Activated CD8-positive, alpha-beta memory T cell treated with anti-CD3 and anti-CD28 coated beads, Interleukin-2, amount 10 ng/mL, durations not matched to agents 7 days and 5 days (primary cell): ENCODE data around the gene IGF2R. TPM values are rescaled to one million over a fixed set of nuclear protein-coding genes. Genes with fewer than 3 reads are reported as not detected.

Experiments
- ATAC-seq: fragments of 150-1000 bp; cut with Tn5 transposase; one replicate; pipeline ENCODE4 v1.10.0; 2021; ENCODE audit warnings: moderate library complexity
- CTCF ChIA-PET: fragments of 350-600 bp; sonication (Branson Sonifier 250); formaldehyde crosslinking; loops from one replicate; lab custom pipeline; 2021; ENCODE audit warnings: antibody characterized with exemption; lab: Charles Lee
- DNase-seq: peaks from one replicate; pipeline ENCODE4 v3.0.0-alpha.2; 2020
- H3K27ac Mint-ChIP-seq: one replicate; pipeline ENCODE4 v1.8.0; 2021; ENCODE audit warnings: mild to moderate bottlenecking, mixed read lengths
- H3K27me3 Mint-ChIP-seq: one replicate; pipeline ENCODE4 v1.8.0; 2021; ENCODE audit warnings: mixed read lengths
- H3K36me3 Mint-ChIP-seq: one replicate; pipeline ENCODE4 v1.8.0; 2021; ENCODE audit warnings: mild to moderate bottlenecking, mixed read lengths
- H3K4me1 Mint-ChIP-seq: one replicate; pipeline ENCODE4 v1.8.0; 2021; ENCODE audit warnings: mixed read lengths
- H3K4me3 Mint-ChIP-seq: one replicate; pipeline ENCODE4 v1.8.0; 2021; ENCODE audit warnings: mild to moderate bottlenecking, moderate library complexity, mixed read lengths
- H3K9me3 Mint-ChIP-seq: one replicate; pipeline ENCODE4 v1.8.0; 2022; ENCODE audit warnings: low read depth, mixed read lengths
- total RNA-seq, 2 experiments: library from RNA; stranded (reverse); gene quantifications; one replicate each; pipeline ENCODE4 v1.2.3, GENCODE V29; 2021

The IGF2R gene
- total RNA-seq, 2 experiments from 2014 or later: 74.5 to 83.1 TPM

GRCh38 chr6:160041608-160042007 is 72.7 kb downstream of the IGF2R start:
- no peak for ATAC-seq
- H3K9me3 Mint-ChIP-seq: no peaks in the 10 kb centered on the region

DNA sequence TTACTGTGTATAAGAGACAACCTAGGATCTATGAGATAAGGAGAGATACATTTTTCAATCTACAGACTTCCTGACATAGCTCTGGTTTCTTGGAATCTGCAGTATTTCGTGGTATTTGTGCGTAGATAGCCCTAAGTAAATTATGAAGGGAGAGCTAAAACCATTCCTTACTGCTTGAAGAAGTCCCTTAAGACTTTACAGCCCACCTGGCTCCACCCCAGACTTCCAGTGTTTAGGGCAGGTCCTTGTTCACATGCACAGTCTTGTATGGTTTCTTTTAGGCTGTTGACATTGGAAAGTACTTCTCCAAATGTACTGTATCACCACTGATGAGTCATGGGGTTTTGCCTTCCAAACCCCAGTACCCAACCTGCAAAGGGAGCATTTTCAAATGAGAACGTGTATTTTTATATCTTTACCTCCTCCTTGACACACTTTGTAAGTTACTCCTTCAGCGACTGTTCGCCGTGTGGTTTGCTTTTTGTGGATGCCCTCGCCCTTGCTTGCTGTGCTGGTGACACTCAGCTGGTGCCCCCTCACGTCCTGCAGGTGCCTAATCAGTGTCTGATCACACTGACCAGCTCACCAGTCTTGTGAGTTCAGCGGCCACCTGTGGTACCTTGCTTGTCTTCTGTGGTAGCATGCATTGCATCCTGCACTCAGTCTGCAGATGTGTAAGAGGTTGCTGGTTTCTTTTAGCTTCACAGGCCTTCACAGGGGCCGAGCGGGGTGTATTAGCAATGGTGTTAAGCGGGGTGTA is 73.3 kb downstream of the IGF2R start:
- ATAC-seq: no peak
- H3K27ac Mint-ChIP-seq: peak overlapping the region; percentile 35
- peaks cover 55% of the 10 kb centered on the region for H3K36me3 Mint-ChIP-seq
- CTCF ChIA-PET: no interaction called here
- H3K4me3 Mint-ChIP-seq: no peak overlapping the region
- DNase-seq: no peak
- no peaks in the 10 kb centered on the region for H3K27me3 Mint-ChIP-seq
- H3K9me3 Mint-ChIP-seq: no peaks in the 10 kb centered on the region
- peaks cover 17% of the 10 kb centered on the region for H3K4me1 Mint-ChIP-seq

More at GRCh38 chr6:160041608-160042007, 72.7 kb downstream of the IGF2R start:
- Mint-ChIP-seq H3K27ac (peak overlapping the region; percentile 35), H3K27me3 (no peaks in the 10 kb centered on the region), H3K4me1 (peaks cover 17% of the 10 kb centered on the region), H3K4me3 (no peak overlapping the region), H3K36me3 (peaks cover 51% of the 10 kb centered on the region)
- no peak for DNase-seq
- CTCF ChIA-PET: no interaction called here

GRCh38 chr6:160042788-160043301 is 74.0 kb downstream of the IGF2R start:
- Mint-ChIP-seq H3K36me3 (peaks cover 58% of the 10 kb centered on the region), H3K9me3 (no peaks in the 10 kb centered on the region), H3K4me1 (peaks cover 17% of the 10 kb centered on the region), H3K27ac (no peak overlapping the region), H3K4me3 (no peak overlapping the region), H3K27me3 (no peaks in the 10 kb centered on the region)
- ATAC-seq (no peak), DNase-seq (no peak)
- CTCF ChIA-PET: no interaction called here

DNA sequence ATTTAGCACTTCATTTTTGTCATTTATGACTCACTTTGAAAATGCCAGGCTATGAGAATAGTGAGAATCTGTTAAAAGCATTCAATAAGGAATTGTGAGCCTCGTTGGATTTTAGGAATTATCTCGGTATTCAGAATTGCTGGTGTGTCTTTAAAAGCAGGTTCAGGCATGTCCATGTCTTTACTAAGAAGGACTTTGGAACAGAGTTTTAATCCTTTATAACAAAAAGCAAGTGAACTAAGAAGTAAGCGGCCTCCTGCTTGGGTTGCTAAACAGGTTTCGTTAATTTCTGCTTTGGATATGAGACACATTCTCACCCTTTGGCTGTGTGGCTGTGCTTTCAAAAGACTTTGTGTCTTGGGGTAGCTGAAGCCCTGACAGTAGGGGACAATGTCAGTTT is 74.9 kb downstream of the IGF2R start:
- CTCF ChIA-PET: interaction anchor here (0.9 kb wide), 1 partner anchor 412 kb away, joined by 3 read pairs; no protein-coding TSS in a partner anchor
- no peaks in the 10 kb centered on the region for H3K9me3 Mint-ChIP-seq
- H3K4me3 Mint-ChIP-seq: no peak overlapping the region
- no peak for DNase-seq
- no peaks in the 10 kb centered on the region for H3K27me3 Mint-ChIP-seq
- peak overlapping the region; percentile 15 for H3K27ac Mint-ChIP-seq
- peaks cover 66% of the 10 kb centered on the region for H3K36me3 Mint-ChIP-seq
- no peak for ATAC-seq
- H3K4me1 Mint-ChIP-seq: peaks cover 10% of the 10 kb centered on the region

DNA sequence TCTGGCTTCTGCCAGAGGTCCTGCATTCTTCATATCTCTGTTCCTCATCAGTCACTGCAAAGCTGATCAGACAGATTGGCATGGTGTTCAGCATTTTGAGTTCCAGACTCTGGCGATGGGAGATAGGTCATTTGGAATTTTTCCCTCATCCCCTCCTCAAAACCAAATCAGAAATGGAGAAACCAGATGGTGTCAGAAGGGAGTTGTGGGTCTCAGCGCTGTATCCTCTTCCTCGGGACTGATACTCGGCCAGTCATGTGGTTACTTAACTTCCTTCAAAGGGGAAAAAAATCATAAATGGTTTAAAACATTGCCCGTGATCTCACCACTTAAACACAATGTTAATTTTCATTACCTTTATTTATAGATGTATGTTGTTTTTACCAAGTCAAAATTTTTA is 75.8 kb downstream of the IGF2R start:
- no peak overlapping the region for H3K27ac Mint-ChIP-seq

GRCh38 chr6:160048471-160048870 is 79.6 kb downstream of the IGF2R start:
- H3K27me3 Mint-ChIP-seq: no peaks in the 10 kb centered on the region
- H3K4me3 Mint-ChIP-seq: no peak overlapping the region
- no peak for DNase-seq
- H3K9me3 Mint-ChIP-seq: no peaks in the 10 kb centered on the region
- peaks cover 82% of the 10 kb centered on the region for H3K36me3 Mint-ChIP-seq
- ATAC-seq: no peak
- H3K27ac Mint-ChIP-seq: no peak overlapping the region
- peaks cover 13% of the 10 kb centered on the region for H3K4me1 Mint-ChIP-seq
- CTCF ChIA-PET: no interaction called here

More for the DNA sequence above, 75.8 kb downstream of the IGF2R start:
- Mint-ChIP-seq H3K4me1 (peaks cover 10% of the 10 kb centered on the region), H3K27me3 (no peaks in the 10 kb centered on the region), H3K4me3 (no peak overlapping the region), H3K36me3 (peaks cover 73% of the 10 kb centered on the region), H3K9me3 (no peaks in the 10 kb centered on the region)
- CTCF ChIA-PET: no interaction called here
- DNase-seq: no peak
- no peak for ATAC-seq

DNA sequence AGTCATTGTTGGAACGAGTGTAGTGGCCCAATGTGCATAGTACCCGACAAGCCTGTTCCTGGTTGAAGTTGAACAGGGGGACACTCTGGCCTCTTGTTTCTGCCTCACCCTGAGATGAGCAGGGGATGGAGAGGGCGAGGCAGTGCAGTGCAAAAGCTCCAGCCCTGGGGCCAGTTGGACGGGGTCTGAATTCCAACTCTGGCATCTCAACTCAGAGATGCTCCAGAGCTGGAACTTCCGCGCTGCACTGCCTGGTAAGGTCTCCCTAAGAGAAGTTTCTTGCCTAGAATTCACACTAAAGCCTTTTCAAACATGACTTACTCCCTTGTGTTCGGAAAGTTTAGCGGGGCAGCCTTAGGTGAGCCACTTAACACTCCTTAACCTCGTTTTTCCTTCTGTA is 80.5 kb downstream of the IGF2R start:
- ATAC-seq (no peak), DNase-seq (no peak)
- CTCF ChIA-PET: no interaction called here

GRCh38 chr6:160050022-160050421 is 81.1 kb downstream of the IGF2R start:
- no peaks in the 10 kb centered on the region for H3K9me3 Mint-ChIP-seq
- H3K27ac Mint-ChIP-seq: no peak overlapping the region
- H3K36me3 Mint-ChIP-seq: peaks cover 70% of the 10 kb centered on the region
- peaks cover 13% of the 10 kb centered on the region for H3K4me1 Mint-ChIP-seq
- no peak for DNase-seq
- no peaks in the 10 kb centered on the region for H3K27me3 Mint-ChIP-seq
- ATAC-seq: no peak
- CTCF ChIA-PET: no interaction called here
- H3K4me3 Mint-ChIP-seq: no peak overlapping the region

More for the DNA sequence above, 80.5 kb downstream of the IGF2R start:
- H3K9me3 Mint-ChIP-seq: no peaks in the 10 kb centered on the region
- H3K4me1 Mint-ChIP-seq: peaks cover 13% of the 10 kb centered on the region
- no peak overlapping the region for H3K27ac Mint-ChIP-seq
- peaks cover 75% of the 10 kb centered on the region for H3K36me3 Mint-ChIP-seq
- H3K27me3 Mint-ChIP-seq: no peaks in the 10 kb centered on the region
- no peak overlapping the region for H3K4me3 Mint-ChIP-seq

DNA sequence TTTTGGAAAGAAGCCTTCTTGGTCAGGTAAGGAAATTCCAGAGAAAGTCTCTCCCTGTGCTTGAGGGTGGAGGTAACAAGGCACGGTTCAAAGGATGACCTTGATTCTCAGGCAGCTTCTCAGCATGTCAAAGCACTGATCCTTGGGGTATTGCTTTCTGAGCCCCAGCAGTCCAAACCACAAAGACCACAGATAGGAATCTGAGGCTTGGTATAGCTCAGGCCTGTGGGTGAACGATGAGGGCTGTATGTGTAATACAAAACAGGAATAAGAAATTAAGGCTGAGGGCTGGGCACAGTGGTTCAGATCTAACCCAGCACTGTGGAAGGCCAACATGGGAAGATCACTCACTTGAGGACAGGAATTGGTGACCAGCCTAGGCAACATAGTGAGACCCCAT is 82.5 kb downstream of the IGF2R start:
- peak overlapping the region; percentile 28 for H3K27ac Mint-ChIP-seq
- H3K9me3 Mint-ChIP-seq: no peaks in the 10 kb centered on the region
- DNase-seq (peak; percentile 50), ATAC-seq (peak; percentile 61)
- H3K27me3 Mint-ChIP-seq: no peaks in the 10 kb centered on the region
- CTCF ChIA-PET: no interaction called here
- peaks cover 66% of the 10 kb centered on the region for H3K36me3 Mint-ChIP-seq
- H3K4me1 Mint-ChIP-seq: peaks cover 18% of the 10 kb centered on the region
- no peak overlapping the region for H3K4me3 Mint-ChIP-seq

- Mint-ChIP-seq H3K27me3 (no peaks in the 10 kb centered on the region), H3K27ac (no peak overlapping the region), H3K4me3 (no peak overlapping the region), H3K4me1 (peaks cover 28% of the 10 kb centered on the region), H3K9me3 (no peaks in the 10 kb centered on the region), H3K36me3 (peaks cover 54% of the 10 kb centered on the region)
- CTCF ChIA-PET: no interaction called here
- DNase-seq (no peak), ATAC-seq (no peak)
These were observed 85.4 kb downstream of the IGF2R start for GRCh38 chr6:160054271-160054670.

DNA sequence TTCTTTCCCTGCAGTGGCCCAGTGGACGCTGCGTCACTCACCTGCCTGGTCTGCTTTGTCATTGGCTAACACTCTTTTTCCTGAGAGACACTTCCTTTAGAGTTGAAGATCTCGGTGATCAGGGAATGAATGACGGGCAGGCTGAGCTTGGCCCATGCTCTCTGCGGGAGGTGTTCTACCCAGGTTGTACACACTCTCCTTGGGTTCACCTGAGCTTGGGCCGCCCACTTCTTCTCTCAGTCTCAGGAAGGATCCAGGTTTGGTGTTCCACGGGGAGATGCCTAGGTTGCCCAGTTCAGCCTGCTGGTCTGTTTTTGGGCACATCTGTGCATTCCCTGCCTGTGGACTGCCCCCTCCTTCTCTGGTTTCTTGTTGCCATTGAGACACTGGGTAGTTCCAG is 86.0 kb downstream of the IGF2R start:
- CTCF ChIA-PET: no interaction called here
- H3K4me1 Mint-ChIP-seq: peaks cover 28% of the 10 kb centered on the region
- no peaks in the 10 kb centered on the region for H3K9me3 Mint-ChIP-seq
- no peaks in the 10 kb centered on the region for H3K27me3 Mint-ChIP-seq
- H3K4me3 Mint-ChIP-seq: no peak overlapping the region
- H3K36me3 Mint-ChIP-seq: peaks cover 52% of the 10 kb centered on the region
- no peak overlapping the region for H3K27ac Mint-ChIP-seq
- DNase-seq (no peak), ATAC-seq (no peak)

- H3K36me3 Mint-ChIP-seq: peaks cover 49% of the 10 kb centered on the region
These were observed 86.5 kb downstream of the IGF2R start for GRCh38 chr6:160055378-160055777.

GRCh38 chr6:160055813-160056212 is 86.9 kb downstream of the IGF2R start:
- H3K27ac Mint-ChIP-seq: no peak overlapping the region
- peaks cover 23% of the 10 kb centered on the region for H3K4me1 Mint-ChIP-seq
- H3K9me3 Mint-ChIP-seq: no peaks in the 10 kb centered on the region
- H3K27me3 Mint-ChIP-seq: no peaks in the 10 kb centered on the region
- H3K36me3 Mint-ChIP-seq: peaks cover 48% of the 10 kb centered on the region
- no peak overlapping the region for H3K4me3 Mint-ChIP-seq
- DNase-seq: no peak
- no peak for ATAC-seq
- CTCF ChIA-PET: no interaction called here

More at GRCh38 chr6:160055378-160055777, 86.5 kb downstream of the IGF2R start:
- no peaks in the 10 kb centered on the region for H3K27me3 Mint-ChIP-seq
- DNase-seq (no peak), ATAC-seq (no peak)
- no peak overlapping the region for H3K4me3 Mint-ChIP-seq
- CTCF ChIA-PET: no interaction called here
- peaks cover 28% of the 10 kb centered on the region for H3K4me1 Mint-ChIP-seq
- peak overlapping the region; percentile 14 for H3K27ac Mint-ChIP-seq
- H3K9me3 Mint-ChIP-seq: no peaks in the 10 kb centered on the region

- Mint-ChIP-seq H3K4me1 (peaks cover 16% of the 10 kb centered on the region), H3K9me3 (no peaks in the 10 kb centered on the region), H3K4me3 (no peak overlapping the region), H3K36me3 (peaks cover 44% of the 10 kb centered on the region), H3K27me3 (no peaks in the 10 kb centered on the region), H3K27ac (peak overlapping the region; percentile 64)
- ATAC-seq (peak; percentile 49), DNase-seq (no peak)
- CTCF ChIA-PET: no interaction called here
These were observed 88.2 kb downstream of the IGF2R start for GRCh38 chr6:160057080-160057479.
